Nephron progenitor cell (in vitro differentiated cells): ENCODE data around the gene CACNA1C.

Experiments used
- DNase-seq: peaks from one replicate; pipeline ENCODE4 v3.0.0; 2021
- H3K27ac Mint-ChIP-seq: 2 replicates; pipeline ENCODE4 v1.8.0; 2021; ENCODE audit warnings: mild to moderate bottlenecking, moderate library complexity, mixed read lengths
- H3K27me3 Mint-ChIP-seq: 2 replicates; pipeline ENCODE4 v1.8.0; 2021; ENCODE audit warnings: mild to moderate bottlenecking, low read depth, mixed read lengths; ENCODE audit not compliant: poor library complexity
- H3K36me3 Mint-ChIP-seq: 2 replicates; pipeline ENCODE4 v1.8.0; 2021; ENCODE audit warnings: low read depth, mixed read lengths
- H3K4me1 Mint-ChIP-seq: 2 replicates; pipeline ENCODE4 v1.8.0; 2021; ENCODE audit warnings: mixed read lengths
- H3K4me3 Mint-ChIP-seq: 2 replicates; pipeline ENCODE4 v1.8.0; 2021; ENCODE audit warnings: mild to moderate bottlenecking, moderate library complexity, mixed read lengths
- H3K9me3 Mint-ChIP-seq: 2 replicates; pipeline ENCODE4 v1.8.0; 2021; ENCODE audit warnings: mild to moderate bottlenecking, moderate library complexity, mixed read lengths
- TF ChIP-seq, protein P1 (sequence below): fragments of 200-600 bp; sonication (generic); IDR thresholded peaks from 2 replicates; pipeline ENCODE4 v1.5.0; 2021; ENCODE audit warnings: antibody characterized with exemption

The CACNA1C gene

DNA sequence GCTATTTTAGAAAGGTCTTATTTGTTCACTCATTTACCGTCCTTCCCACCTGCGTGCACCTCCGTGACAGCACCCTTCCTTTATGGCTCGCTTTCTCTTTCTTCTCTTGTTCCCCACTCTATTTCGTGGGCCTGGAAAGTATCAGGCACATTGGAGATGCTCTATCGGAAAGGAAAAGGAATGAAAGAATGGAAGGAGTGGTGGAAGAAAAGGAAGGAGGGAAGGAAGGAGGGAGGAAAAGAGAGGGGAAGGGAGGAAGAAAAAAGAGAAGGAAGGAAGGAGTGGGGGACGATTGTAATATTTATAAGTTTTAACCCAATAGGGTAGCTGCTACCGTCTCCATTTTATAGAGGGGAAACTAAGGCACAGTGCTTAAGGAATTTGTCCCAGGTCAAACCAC lies 363.4 kb downstream of the CACNA1C start:
- Mint-ChIP-seq H3K36me3 (no peaks in the 10 kb centered on the region), H3K27me3 (peaks cover 23% of the 10 kb centered on the region), H3K4me1 (peaks cover 54% of the 10 kb centered on the region), H3K9me3 (no peaks in the 10 kb centered on the region), H3K27ac (no peak overlapping the region), H3K4me3 (no peak overlapping the region)
- TF ChIP-seq, protein P1, sequence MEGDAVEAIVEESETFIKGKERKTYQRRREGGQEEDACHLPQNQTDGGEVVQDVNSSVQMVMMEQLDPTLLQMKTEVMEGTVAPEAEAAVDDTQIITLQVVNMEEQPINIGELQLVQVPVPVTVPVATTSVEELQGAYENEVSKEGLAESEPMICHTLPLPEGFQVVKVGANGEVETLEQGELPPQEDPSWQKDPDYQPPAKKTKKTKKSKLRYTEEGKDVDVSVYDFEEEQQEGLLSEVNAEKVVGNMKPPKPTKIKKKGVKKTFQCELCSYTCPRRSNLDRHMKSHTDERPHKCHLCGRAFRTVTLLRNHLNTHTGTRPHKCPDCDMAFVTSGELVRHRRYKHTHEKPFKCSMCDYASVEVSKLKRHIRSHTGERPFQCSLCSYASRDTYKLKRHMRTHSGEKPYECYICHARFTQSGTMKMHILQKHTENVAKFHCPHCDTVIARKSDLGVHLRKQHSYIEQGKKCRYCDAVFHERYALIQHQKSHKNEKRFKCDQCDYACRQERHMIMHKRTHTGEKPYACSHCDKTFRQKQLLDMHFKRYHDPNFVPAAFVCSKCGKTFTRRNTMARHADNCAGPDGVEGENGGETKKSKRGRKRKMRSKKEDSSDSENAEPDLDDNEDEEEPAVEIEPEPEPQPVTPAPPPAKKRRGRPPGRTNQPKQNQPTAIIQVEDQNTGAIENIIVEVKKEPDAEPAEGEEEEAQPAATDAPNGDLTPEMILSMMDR, result no peak
- no peak for DNase-seq

DNA sequence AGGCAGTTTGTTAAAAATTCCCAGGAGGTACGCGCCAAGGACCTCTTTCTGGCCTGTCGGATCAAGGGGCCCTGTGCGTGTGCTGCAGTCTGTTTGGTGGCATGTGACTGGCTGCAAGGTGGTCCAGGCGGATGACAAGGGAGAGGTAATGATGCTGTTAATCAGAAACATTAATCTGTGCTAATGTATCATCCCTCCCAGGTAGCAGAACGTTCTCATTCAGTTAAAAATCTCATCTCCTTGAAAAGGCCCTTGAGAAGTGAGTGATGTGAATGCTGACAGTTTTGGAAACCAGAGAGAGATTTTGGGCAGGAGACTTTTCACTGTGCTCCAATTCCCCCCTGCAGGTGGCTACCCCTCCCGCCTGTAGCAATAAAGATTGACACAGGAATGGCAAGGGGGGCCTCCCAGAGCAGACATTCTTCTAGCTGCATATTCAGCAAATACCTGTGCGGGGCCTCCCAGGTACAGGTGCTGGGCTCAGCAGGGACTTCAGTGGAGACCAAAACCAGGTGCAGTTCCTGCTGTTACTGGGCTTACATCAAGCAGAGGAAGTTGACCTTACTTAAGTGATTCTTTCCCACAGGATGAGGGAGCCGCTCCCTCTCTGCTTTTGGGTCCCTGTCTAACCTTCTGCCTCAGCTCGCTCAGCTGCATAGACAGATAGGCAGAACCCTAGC lies 364.8 kb downstream of the CACNA1C start:
- TF ChIP-seq, protein P1, result no peak
- peaks cover 31% of the 10 kb centered on the region for H3K27me3 Mint-ChIP-seq
- no peak for DNase-seq
- H3K4me1 Mint-ChIP-seq, result peaks cover 44% of the 10 kb centered on the region
- no peak overlapping the region for H3K4me3 Mint-ChIP-seq
- H3K36me3 Mint-ChIP-seq, result no peaks in the 10 kb centered on the region
- H3K9me3 Mint-ChIP-seq, result no peaks in the 10 kb centered on the region
- no peak overlapping the region for H3K27ac Mint-ChIP-seq

DNA sequence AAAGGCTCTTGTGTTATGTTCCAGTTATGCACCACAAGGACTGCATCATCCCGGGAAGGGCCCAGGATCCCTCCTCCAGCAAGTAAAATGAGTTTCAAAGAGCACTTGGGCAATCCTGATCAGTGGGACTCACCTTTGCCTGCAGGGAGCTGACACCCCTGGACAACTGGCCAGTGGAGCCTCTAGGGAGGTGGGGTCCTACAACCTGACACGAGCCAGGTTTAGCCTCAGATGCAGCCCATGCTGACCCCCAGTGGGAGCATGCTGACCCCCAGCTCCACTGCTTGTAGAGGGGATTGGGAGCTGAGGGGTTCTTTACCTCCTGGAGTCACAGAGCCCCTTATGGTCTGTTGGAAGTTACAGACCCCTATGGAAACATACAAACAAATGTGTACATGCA lies 365.8 kb downstream of the CACNA1C start:
- no peak for DNase-seq
- Mint-ChIP-seq H3K9me3 (no peaks in the 10 kb centered on the region), H3K36me3 (no peaks in the 10 kb centered on the region), H3K4me3 (no peak overlapping the region), H3K27ac (no peak overlapping the region), H3K27me3 (peaks cover 30% of the 10 kb centered on the region), H3K4me1 (peaks cover 44% of the 10 kb centered on the region)
- TF ChIP-seq, protein P1, result no peak

DNA sequence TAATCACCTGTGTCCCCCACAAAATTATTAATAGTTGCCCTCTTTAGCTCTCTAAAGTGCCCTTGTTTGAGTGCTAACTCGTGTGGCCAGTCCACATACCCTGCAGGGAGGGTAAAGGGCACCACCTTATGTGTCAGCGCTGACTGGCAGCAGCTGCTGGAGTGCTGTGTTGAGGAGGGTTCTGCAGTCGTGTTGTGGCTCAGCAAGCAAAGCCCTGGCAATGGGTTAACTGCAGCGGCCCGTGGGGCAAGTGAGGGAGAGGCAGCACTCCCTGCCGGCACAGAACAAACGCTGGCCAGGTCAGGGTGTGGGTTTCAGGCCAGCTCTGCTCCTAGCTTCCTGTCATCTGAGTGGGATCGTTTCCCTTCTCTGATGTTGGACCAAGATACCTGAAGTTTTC lies 369.8 kb downstream of the CACNA1C start:
- H3K4me3 Mint-ChIP-seq, result no peak overlapping the region
- DNase-seq, result no peak
- H3K36me3 Mint-ChIP-seq, result no peaks in the 10 kb centered on the region
- peaks cover 12% of the 10 kb centered on the region for H3K9me3 Mint-ChIP-seq
- peaks cover 15% of the 10 kb centered on the region for H3K4me1 Mint-ChIP-seq
- peaks cover 33% of the 10 kb centered on the region for H3K27me3 Mint-ChIP-seq
- peak overlapping the region; percentile 64 for H3K27ac Mint-ChIP-seq
- TF ChIP-seq, protein P1, result no peak

DNA sequence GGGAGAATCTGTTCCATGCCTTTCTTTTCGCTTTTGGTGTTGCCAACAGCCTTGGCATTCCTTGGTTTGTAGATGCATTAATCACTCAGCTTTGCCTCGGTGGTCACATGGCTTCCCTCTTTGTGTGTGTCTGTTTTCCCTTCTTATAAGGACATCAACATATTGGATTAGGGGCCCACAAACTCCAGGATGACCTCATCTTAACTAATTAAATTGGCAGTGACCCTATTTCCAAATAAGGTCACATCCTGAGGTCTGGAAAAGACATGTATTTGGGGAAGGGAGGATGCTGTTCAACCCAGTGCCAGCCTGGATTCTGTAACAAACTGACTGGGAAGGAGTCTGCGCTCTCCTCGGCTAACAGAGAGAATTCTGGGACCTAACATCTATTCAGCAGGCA lies 376.2 kb downstream of the CACNA1C start:
- DNase-seq, result no peak
- TF ChIP-seq, protein P1, result no peak
- H3K27me3 Mint-ChIP-seq, result peaks cover 25% of the 10 kb centered on the region
- no peak overlapping the region for H3K4me3 Mint-ChIP-seq
- H3K9me3 Mint-ChIP-seq, result peaks cover 16% of the 10 kb centered on the region
- no peak overlapping the region for H3K27ac Mint-ChIP-seq
- no peaks in the 10 kb centered on the region for H3K4me1 Mint-ChIP-seq
- no peaks in the 10 kb centered on the region for H3K36me3 Mint-ChIP-seq

DNA sequence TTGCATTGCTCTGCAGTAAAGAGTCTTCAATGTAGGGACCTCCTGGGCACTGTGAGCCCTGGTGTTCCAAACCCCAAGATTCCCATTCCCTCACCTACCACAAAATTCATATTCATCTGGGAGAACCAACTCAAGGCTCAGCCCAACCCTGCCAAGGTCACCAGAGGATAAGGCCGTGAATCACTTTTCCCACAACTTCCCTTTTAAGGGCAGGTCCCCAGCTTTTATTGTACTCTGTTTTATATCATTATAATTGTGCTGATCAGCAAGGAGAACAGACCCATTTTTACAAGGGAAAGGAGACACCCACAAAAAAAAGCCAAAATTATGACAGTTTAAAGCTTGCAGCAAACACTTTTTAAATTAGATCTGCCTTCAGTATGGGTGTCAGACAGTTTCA lies 379.0 kb downstream of the CACNA1C start:
- DNase-seq, result no peak
- TF ChIP-seq, protein P1, result no peak
- no peaks in the 10 kb centered on the region for H3K36me3 Mint-ChIP-seq
- peaks cover 7% of the 10 kb centered on the region for H3K4me1 Mint-ChIP-seq
- peaks cover 6% of the 10 kb centered on the region for H3K9me3 Mint-ChIP-seq
- H3K27me3 Mint-ChIP-seq, result peaks cover 22% of the 10 kb centered on the region
- H3K4me3 Mint-ChIP-seq, result no peak overlapping the region
- H3K27ac Mint-ChIP-seq, result no peak overlapping the region
